ENCODE measurements around the gene HERC3.

HERC3 gene

GRCh38 chr4:88720451-88721428 lies 128.5 kb downstream of the HERC3 start:
- DNase-seq (ENCODE audit: low spot score): no peak

- no peak for DNase-seq (ENCODE audit: low spot score)
Observed at GRCh38 chr4:88722276-88722780, 130.0 kb downstream of the HERC3 start.

- DNase-seq (ENCODE audit: low spot score): no peak
Observed at GRCh38 chr4:88722828-88723227, 130.5 kb downstream of the HERC3 start.

- no peak for DNase-seq (ENCODE audit: low spot score)
Observed at GRCh38 chr4:88724406-88724805, 132.1 kb downstream of the HERC3 start.

- no peak for DNase-seq (ENCODE audit: low spot score)
Observed at GRCh38 chr4:88725143-88725542, 132.9 kb downstream of the HERC3 start.

- DNase-seq (ENCODE audit: low spot score): no peak
Observed at GRCh38 chr4:88725986-88726385, 133.7 kb downstream of the HERC3 start.

GRCh38 chr4:88728146-88728545 lies 135.9 kb downstream of the HERC3 start:
- DNase-seq (ENCODE audit: low spot score): no peak

GRCh38 chr4:88729146-88729760 lies 137.0 kb downstream of the HERC3 start:
- no peak for DNase-seq (ENCODE audit: low spot score)

GRCh38 chr4:88730811-88731210 lies 138.5 kb downstream of the HERC3 start:
- no peak for DNase-seq (ENCODE audit: low spot score)

- no peak for DNase-seq (ENCODE audit: low spot score)
Observed at GRCh38 chr4:88731381-88731780, 139.1 kb downstream of the HERC3 start.

- DNase-seq (ENCODE audit: low spot score): no peak
Observed at GRCh38 chr4:88732714-88733368, 140.6 kb downstream of the HERC3 start.

- DNase-seq (ENCODE audit: low spot score): no peak
Observed at GRCh38 chr4:88734403-88734949, 142.2 kb downstream of the HERC3 start.

- DNase-seq (ENCODE audit: low spot score): no peak
Observed at GRCh38 chr4:88735564-88735963, 143.3 kb downstream of the HERC3 start.

- no peak for DNase-seq (ENCODE audit: low spot score)
Observed at GRCh38 chr4:88736264-88736663, 144.0 kb downstream of the HERC3 start.

GRCh38 chr4:88737307-88737941 lies 145.1 kb downstream of the HERC3 start:
- DNase-seq (ENCODE audit: low spot score): no peak

- no peak for DNase-seq (ENCODE audit: low spot score)
Observed at GRCh38 chr4:88738180-88738579, 145.9 kb downstream of the HERC3 start.

- no peak for DNase-seq (ENCODE audit: low spot score)
Observed at GRCh38 chr4:88742561-88742960, 150.3 kb downstream of the HERC3 start.

- DNase-seq (ENCODE audit: low spot score): no peak
Observed at GRCh38 chr4:88743696-88744095, 151.4 kb downstream of the HERC3 start.

GRCh38 chr4:88744609-88745008 lies 152.3 kb downstream of the HERC3 start:
- no peak for DNase-seq (ENCODE audit: low spot score)

- no peak for DNase-seq (ENCODE audit: low spot score)
Observed at GRCh38 chr4:88745175-88745574, 152.9 kb downstream of the HERC3 start.

- DNase-seq (ENCODE audit: low spot score): no peak
Observed at GRCh38 chr4:88745581-88746163, 153.4 kb downstream of the HERC3 start.

Measured in putamen (tissue), 1 donor.